SHP77 treated with DMSO at 0.1 percent for 48 hours (cell line): ENCODE results near the gene SEMA4C.

Source experiments
- DNase-seq: peaks from one replicate; lab custom pipeline; 2025; lab: John Stamatoyannopoulos, UW

The SEMA4C gene

DNA sequence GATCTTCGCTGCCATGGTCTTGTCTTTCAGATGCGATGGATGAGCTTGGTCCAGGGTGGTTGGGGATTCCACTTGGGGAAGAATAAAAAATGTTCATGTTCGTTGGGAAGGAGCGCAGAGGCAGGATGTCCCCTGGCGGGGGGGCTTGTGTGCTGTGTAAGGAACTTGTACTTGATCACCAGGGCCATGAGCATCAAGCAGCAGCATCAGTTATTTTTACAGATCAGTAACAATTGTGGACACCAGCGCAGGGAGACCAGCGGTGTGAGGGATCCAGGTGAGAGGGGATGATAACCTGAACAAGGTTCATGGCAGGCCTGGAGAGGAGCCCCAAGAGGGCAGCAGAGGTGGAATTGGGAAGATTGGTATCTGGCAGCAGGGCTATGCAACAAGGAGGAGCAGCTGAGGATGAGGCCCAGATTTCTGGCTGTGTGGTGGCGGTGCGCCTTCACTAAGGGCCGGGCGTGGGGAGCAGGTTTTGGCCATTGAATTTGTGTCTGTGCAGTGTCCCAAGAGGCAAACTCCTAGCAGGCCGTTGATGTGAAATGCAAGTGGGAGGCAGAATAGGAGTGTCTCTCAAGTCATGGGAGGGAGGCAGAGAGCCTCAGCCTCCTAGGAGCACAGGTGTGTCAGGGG lies 49.9 kb downstream of the SEMA4C start:
- no peak for DNase-seq

DNA sequence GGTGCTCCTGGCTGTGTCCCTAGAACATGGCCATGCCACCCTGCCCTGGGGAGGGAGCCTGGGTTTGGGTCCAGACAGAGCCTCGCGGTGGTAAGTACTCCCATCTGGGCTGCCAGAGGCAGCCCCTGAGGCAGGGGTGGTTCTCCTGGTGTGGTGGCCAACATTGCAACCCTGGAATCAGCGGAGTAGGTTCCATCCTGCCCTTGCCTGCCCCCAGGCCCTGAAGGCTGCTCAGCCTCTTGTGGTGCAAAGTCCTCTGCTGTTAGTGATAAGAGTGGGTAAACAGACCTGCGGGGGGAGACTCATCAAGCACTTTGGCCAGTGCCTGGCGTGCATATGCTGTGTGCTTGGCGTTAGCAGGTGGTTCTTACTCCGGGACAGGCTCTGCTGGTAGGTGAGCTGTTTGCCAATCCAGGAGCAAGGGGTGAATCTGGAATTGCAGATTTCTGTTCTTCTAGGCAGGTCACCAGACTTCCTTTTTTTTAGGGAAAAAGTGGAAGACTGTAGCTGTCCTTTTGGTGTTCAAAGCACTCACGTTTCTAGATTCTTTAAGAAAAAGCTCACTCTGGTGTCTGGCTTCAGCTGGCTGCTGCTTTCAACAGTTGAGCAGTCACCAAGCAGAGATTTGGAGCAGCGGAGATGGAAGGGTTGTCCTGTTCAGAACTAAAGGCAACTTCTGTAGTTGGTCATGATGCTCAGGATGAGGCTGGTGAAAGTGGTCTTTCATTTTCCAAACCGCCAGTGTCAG lies 50.6 kb downstream of the SEMA4C start:
- no peak for DNase-seq

DNA sequence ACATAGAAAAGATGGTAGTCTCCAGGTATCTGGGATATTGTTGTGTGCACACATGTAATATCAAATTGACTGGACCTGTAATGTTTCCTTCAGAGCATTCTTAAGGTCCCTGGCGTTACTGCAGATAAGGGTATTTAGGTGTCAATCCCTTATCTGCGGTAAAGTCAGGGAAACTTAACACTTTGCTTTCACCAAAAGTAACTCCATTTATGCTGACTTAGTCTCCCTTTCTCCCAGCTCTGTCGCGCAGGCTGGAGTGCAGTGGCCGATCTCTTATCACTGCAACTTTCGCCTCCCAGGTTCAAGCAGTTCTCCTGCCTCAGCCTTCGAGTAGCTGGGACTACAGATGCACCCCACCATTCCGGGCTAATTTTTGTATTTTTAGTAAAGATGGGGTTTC lies 52.0 kb downstream of the SEMA4C start:
- DNase-seq, result no peak

DNA sequence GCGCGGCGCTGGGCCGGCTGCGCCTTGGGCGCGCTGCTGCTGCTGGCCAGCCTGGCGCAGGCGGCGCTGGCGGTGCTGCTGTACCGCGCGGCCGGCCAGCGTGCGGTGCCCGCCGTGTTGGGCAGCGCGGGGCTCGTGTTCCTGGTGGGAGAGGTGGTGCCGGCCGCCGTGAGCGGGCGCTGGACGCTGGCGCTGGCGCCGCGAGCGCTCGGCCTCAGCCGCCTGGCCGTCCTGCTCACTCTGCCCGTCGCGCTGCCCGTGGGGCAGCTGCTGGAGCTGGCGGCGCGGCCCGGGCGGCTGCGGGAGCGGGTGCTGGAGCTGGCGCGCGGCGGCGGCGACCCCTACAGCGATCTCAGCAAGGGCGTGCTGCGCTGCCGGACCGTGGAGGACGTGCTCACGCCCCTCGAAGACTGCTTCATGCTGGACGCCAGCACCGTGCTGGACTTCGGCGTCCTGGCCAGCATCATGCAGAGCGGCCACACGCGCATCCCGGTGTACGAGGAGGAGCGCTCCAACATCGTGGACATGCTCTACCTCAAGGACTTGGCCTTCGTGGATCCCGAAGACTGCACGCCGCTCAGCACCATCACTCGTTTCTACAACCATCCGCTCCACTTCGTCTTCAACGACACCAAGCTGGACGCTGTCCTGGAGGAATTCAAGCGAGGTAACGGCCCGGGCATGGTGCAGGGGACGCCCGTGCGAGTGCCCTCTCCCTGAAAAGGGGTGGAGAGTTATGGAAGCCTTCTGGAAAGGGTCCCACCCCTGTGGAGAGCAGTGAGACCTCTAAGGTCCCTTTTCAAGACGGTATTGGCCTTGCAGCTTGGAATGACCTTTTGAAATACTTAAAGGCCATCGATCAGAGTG lies 52.8 kb downstream of the SEMA4C start:
- no peak for DNase-seq

DNA sequence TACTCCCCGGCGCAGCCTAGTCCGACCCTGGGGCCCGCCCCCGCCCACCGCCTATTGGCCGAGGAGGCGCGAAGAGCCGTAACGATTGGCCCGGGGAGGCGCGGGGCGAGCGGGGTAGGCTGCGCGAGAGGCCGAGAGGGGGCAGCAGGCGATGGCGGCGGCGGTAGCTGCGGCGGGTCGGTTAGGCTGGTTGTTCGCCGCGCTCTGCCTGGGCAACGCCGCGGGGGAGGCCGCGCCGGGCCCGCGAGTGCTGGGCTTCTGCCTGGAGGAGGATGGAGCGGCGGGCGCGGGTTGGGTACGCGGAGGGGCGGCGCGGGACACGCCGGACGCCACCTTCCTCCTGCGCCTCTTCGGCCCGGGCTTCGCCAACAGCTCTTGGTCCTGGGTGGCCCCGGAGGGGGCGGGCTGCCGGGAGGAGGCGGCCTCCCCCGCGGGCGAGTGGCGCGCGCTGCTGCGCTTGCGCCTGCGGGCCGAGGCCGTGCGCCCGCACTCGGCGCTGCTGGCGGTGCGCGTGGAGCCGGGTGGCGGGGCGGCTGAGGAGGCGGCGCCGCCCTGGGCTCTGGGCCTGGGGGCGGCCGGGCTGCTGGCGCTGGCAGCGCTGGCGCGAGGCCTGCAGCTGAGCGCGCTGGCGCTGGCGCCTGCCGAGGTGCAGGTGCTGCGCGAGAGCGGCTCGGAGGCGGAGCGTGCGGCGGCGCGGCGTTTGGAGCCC lies 53.6 kb downstream of the SEMA4C start, which contains the start of gene CNNM3:
Gene CNNM3, plus strand, starts transcription at position 142 of the 709 bp plus-strand sequence. Its CDS starts 10 bp downstream, at position 152.
- DNase-seq, result peak; percentile 79

DNA sequence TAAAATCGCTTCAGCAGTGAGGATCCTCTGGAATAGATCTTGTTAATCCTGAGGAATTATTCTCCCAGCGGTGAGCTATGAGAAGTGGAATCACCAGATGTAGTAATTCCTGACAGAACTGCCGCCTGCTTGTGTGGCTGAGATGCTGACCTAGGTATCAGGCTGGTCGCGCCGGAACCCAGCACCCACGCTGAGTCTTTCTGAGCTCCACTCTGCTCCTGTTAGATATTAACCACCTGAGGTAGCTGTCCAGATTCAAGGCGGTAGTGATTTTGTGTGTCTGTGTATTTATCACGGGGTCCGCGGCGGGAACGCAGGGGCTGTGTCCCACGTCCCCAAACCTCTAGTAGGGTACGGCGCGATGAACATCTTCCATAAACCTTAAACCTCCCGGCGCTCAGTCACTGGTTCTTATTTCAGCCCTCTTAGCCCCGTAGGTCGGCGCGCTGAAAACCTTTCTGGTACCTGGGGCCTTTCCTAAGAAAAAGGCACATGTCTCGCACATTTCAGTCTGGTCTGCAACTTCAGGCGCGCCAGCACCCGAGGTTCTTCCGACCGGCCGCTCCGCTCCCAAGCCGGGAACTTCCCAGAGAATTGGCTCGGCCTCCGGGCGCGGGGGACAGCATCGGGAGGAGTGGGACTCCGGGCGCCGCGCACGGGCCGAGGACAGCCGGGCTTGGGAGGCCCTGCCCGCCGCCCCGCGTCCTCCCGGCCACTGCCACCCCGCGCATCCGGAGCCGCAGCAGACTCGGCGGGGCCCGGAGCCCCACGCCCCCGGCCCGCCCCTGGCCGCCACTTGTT lies 54.4 kb downstream of the SEMA4C start:
- no peak for DNase-seq

DNA sequence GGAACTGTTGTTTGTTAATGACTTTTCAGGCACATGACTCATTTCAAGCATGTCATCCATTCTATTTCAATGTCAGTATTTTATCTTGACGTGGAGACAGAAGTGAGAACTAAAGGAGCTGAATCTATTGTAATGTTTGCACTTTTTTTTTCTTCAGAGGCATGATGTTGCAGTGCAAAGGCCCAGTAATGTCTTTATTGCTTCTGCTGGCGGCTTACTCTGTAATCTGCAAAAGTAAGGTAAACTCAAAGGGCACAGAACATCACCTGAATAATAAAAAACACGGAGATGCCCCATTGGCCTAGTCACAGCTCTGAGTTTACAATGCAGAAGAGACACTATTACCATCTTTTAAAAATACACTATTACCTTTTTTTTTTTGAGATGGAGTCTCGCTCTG lies 56.2 kb downstream of the SEMA4C start:
- no peak for DNase-seq

DNA sequence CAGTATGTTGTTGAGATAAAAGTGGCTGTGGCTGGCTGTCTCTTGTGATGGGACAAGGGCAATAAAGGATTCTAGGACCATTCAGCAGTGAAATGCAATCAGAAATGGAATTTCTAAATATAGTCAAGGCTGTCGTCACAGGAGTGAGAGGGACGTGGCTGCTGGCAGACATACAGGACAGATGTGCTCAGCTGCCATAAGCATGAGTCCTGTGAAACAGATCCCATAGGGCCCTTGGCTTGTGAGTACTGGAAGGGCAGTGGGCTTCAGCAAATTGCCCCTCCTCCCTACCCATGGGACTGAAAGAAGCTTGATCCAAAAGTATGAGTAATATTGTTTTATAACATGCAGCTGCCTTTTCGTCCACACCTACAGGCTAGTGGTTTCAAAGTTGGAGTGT lies 58.0 kb downstream of the SEMA4C start:
- no peak for DNase-seq

DNA sequence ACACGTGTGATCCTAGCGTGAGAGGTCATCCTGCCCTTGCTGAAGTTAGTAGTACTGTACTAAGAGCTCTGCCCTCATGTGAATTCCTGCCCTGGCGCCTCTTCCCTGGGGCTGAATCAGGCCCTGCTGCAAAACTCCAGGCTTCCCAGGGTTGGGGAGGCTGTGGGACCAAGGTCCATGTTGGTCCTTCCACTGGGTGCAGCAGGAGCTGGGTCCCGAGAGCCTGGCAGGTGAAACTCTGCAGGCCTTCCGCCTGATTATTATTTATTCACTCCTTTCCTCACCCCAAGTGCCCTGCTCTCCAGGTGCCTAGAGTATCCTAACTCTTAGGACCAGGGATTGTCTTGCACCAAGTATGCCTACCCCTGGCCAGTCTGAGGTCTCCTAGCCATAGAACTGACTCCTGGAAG lies 59.1 kb downstream of the SEMA4C start:
- DNase-seq, result no peak

DNA sequence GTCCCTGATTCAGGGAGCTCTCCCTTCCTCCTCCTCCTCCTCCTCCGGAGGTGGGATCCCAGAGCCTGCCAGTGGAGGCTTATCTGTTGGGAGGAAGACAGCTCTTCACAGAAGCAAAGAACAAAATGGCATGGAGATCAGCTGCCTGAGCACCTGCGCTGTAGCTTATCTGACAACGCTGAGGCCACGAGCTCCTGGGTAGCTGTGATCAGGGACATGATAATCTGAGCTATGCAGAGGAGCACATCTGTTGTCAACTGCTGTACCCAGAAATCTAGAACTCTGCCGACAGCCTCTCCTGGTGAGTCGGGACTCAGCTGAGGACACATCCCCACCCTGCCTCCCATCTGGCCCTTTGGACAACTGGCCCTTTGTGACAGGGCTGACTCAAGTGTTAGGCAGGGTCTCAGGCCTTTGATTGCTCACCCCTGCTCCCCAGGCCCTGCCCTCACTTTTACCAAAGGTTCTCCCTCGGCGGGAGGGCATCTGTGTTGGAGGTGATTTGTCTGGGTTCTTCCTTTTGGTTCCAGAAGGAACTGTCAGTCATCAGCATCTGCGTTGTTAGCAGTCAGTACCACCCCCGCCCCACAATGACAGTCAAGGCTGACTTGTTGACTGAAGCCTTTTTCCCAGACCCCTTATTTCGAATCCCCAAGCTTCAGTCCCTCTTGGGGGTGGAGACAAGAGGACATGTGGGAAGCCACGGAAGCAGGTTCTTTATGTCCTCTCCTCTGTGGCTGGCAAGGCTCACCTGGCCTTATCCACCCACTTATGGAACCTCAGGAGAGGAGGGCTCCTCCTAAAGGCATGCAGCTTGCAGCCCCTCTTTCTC lies 59.7 kb downstream of the SEMA4C start:
- no peak for DNase-seq
